AG10803 (cell line): ENCODE results near the gene PPP1R14C.
A peak's percentile ranks its signal among the peaks of the same experiment; 100 is the strongest.

ENCODE experiments used
- DNase-seq: peaks from one replicate; pipeline ENCODE4 v3.0.0; 2010; ENCODE audit warnings: low read depth
- H3K4me3 ChIP-seq: 2 replicates; pipeline ENCODE4 v1.5.1; 2011; ENCODE audit warnings: mild to moderate bottlenecking, low read length, control low read depth
- CTCF ChIP-seq: conservative IDR thresholded peaks from 2 replicates; pipeline ENCODE4 v1.5.1; 2011; ENCODE audit warnings: mild to moderate bottlenecking, low read length, control low read depth, inconsistent platforms

The PPP1R14C gene

DNA sequence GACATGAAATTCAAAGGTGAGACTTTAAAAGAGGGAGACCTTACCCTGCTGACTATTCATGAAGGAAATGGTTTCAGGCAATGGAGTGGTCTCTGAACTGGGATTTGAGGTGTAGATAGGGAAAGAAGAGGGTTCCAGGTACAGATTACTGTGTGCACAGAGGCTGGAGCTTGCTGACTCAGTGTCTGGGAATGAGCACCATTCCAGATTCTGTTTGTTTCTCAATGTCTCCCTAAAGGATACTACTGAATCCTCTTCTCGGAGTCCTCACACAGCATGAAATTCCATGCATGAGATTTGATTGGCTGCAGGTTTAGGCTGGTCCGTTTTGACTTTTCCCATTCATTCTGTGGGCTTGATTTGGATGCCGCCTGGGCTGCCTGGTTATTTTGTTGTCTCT, 49.0 kb downstream of the PPP1R14C start:
- DNase-seq, result peak; percentile 67
- no peak overlapping the region for H3K4me3 ChIP-seq
- TF ChIP-seq CTCF, result no peak

DNA sequence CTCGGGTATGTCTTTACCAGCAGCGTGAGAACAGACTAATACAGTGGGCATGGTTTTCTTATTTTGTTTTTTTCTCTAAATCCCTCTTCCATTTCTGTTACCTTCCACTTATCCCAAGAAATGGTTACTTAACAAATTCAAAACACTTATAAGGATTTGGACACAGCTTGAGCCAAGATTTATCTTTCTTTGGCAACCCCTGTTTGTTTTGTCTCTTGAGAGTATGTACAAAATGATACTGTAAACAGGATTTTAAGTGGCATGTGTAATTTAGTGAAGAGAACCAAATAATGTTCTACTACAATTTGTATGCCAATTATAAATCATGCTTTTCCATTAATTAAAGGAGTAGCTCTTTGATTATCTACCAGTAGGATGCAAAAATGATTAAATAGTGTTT, 51.4 kb downstream of the PPP1R14C start:
- no peak for TF ChIP-seq CTCF
- no peak overlapping the region for H3K4me3 ChIP-seq
- no peak for DNase-seq

DNA sequence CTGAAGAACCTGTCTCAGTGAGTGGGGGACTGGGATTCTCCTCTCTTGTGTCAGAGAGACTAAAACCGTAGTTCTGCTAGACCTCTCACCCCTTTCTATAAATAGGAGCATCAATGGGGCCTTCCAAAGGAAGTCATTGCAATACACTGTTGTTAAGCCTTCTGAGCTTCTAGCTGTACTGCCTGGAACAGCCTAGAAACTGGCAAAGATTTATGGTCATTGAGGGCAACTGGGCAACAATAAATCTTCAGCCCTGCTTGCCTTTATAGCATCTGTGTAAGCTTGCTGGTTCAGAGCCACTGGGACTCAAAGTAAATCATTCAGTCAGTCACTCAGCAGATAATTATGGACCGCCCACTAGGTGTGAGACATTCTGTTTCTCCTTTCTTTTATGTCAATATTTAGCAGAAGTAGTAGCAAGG, 53.2 kb downstream of the PPP1R14C start:
- TF ChIP-seq CTCF, result no peak
- H3K4me3 ChIP-seq, result no peak overlapping the region
- DNase-seq, result no peak

GRCh38 chr6:150196942-150197745, 54.3 kb downstream of the PPP1R14C start:
- H3K4me3 ChIP-seq, result no peak overlapping the region
- TF ChIP-seq CTCF, result no peak
- no peak for DNase-seq

DNA sequence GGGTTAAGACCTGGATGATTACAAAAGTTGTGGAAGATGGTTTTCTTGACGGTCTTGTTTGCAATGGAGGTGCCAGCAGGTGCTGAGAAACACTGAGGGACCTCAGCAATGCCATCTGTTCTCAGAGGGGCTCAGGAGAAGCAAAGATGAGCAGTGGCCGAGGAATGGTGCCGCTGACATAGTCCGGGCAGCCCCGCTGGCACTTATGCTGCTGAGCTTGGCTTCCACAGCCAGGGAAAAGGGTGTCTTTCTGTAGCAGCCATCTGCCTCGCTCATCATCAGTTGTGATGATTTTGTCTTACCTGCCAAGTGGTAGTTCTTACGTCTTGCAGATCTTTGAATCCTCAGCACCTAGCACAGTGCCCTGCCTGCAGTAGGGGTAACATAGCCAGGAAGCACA, 55.7 kb downstream of the PPP1R14C start:
- no peak for DNase-seq
- TF ChIP-seq CTCF, result no peak
- no peak overlapping the region for H3K4me3 ChIP-seq

DNA sequence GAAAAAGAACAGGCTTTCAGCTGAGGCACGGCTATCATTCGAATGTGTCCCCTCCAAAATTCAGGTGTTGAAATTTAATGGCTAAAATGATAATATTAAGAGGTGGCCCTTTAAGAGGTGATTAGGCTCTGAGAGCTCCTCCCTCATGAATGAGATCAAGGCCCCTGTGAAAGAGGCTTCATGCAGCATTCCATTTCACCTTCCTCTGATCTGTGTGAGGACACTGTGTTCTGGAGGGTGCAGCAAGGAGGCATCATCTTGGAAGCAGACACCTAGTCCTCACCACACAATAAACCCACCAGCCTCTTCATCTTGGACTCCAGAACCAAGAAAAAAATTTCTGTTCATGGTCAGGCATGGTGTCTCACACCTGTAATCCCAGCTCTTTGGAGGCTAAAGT, 56.4 kb downstream of the PPP1R14C start:
- no peak overlapping the region for H3K4me3 ChIP-seq
- no peak for TF ChIP-seq CTCF
- no peak for DNase-seq

DNA sequence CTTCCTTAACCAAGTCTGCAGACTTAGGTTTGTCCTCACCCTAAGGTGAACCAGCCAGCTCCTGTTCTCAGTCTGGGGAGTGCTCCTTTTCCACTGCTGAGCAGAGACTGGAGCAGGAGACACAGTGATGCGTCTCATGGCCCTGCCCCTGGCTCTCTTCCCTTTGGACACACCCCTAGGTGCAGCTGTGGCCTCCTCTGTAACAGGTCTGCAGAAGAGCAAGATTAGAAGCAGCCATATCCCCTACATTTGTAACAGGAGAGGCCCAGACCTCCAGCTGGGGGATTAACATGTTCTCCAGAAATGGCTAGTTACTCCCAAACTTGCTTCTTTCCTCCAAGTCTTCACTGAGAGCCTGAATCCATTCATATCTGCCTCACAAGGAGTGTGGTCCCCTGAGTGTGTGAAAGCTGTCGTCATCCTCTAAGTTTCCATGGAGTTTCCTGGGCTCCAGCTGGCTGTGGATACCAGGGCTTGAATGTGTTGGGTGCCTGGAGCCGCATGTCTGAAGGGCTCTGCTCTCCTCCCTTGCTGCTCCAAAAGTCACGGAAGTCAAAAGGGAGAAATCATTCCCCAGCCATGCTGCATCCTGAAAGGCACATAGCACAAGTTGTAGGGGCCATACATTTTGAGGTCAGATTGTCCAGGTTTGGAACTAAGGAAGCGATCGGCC, 57.7 kb downstream of the PPP1R14C start:
- no peak for TF ChIP-seq CTCF
- no peak overlapping the region for H3K4me3 ChIP-seq
- DNase-seq, result no peak
